Panc1 (cell line): ENCODE data around the gene MATCAP1.

Experiments
- TF ChIP-seq, protein P1 (sequence below): fragments of 450-650 bp; IDR thresholded peaks from 2 replicates; pipeline ENCODE4 v1.5.1; 2017; ENCODE audit warnings: mild to moderate bottlenecking
- TF ChIP-seq, protein P2 (sequence below), 2 experiments: IDR thresholded peaks; 2 replicates each; pipeline ENCODE4 v1.6.1; 2011 to 2012; ENCODE audit warnings: low read depth in 2 of 2, control low read depth in 1 of 2, low read length in 1 of 2, mild to moderate bottlenecking in 1 of 2, moderate library complexity in 1 of 2; ENCODE audit not compliant: insufficient read depth in 1 of 2

GRCh38 chr16:67157892-67158635 is 25.7 kb downstream of the MATCAP1 start:
- TF ChIP-seq, protein P1, sequence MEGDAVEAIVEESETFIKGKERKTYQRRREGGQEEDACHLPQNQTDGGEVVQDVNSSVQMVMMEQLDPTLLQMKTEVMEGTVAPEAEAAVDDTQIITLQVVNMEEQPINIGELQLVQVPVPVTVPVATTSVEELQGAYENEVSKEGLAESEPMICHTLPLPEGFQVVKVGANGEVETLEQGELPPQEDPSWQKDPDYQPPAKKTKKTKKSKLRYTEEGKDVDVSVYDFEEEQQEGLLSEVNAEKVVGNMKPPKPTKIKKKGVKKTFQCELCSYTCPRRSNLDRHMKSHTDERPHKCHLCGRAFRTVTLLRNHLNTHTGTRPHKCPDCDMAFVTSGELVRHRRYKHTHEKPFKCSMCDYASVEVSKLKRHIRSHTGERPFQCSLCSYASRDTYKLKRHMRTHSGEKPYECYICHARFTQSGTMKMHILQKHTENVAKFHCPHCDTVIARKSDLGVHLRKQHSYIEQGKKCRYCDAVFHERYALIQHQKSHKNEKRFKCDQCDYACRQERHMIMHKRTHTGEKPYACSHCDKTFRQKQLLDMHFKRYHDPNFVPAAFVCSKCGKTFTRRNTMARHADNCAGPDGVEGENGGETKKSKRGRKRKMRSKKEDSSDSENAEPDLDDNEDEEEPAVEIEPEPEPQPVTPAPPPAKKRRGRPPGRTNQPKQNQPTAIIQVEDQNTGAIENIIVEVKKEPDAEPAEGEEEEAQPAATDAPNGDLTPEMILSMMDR, result no peak
- TF ChIP-seq, protein P2, sequence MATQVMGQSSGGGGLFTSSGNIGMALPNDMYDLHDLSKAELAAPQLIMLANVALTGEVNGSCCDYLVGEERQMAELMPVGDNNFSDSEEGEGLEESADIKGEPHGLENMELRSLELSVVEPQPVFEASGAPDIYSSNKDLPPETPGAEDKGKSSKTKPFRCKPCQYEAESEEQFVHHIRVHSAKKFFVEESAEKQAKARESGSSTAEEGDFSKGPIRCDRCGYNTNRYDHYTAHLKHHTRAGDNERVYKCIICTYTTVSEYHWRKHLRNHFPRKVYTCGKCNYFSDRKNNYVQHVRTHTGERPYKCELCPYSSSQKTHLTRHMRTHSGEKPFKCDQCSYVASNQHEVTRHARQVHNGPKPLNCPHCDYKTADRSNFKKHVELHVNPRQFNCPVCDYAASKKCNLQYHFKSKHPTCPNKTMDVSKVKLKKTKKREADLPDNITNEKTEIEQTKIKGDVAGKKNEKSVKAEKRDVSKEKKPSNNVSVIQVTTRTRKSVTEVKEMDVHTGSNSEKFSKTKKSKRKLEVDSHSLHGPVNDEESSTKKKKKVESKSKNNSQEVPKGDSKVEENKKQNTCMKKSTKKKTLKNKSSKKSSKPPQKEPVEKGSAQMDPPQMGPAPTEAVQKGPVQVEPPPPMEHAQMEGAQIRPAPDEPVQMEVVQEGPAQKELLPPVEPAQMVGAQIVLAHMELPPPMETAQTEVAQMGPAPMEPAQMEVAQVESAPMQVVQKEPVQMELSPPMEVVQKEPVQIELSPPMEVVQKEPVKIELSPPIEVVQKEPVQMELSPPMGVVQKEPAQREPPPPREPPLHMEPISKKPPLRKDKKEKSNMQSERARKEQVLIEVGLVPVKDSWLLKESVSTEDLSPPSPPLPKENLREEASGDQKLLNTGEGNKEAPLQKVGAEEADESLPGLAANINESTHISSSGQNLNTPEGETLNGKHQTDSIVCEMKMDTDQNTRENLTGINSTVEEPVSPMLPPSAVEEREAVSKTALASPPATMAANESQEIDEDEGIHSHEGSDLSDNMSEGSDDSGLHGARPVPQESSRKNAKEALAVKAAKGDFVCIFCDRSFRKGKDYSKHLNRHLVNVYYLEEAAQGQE (IDR thresholded peaks at IDR 0.05; ENCODE audit: insufficient read depth in 1 of 2, low read depth in 2 of 2, low read length in 1 of 2), result no peak
